Ishikawa (cell line): ENCODE results near the gene OR4B1.

ENCODE experiments used
- CEBPB ChIP-seq: IDR thresholded peaks from 2 replicates; pipeline ENCODE4 v1.6.1; 2012
- CREB1 ChIP-seq: IDR thresholded peaks from 2 replicates; pipeline ENCODE4 v1.6.1; 2012; ENCODE audit warnings: low read depth
- EGR1 ChIP-seq: IDR thresholded peaks from 2 replicates; pipeline ENCODE4 v1.6.1; 2012
- EP300 ChIP-seq: IDR thresholded peaks from 2 replicates; pipeline ENCODE4 v1.6.1; 2012; ENCODE audit warnings: borderline replicate concordance
- FOXM1 ChIP-seq: IDR thresholded peaks from 2 replicates; pipeline ENCODE4 v1.6.1; 2012; ENCODE audit warnings: low read depth, borderline replicate concordance
- NFIC ChIP-seq: IDR thresholded peaks from 2 replicates; pipeline ENCODE4 v1.6.1; 2012
- RAD21 ChIP-seq: IDR thresholded peaks from 2 replicates; pipeline ENCODE4 v1.6.1; 2012; ENCODE audit warnings: low read depth
- REST ChIP-seq: IDR thresholded peaks from 2 replicates; pipeline ENCODE4 v1.6.1; 2012; ENCODE audit warnings: low read depth, mild to moderate bottlenecking
- TAF1 ChIP-seq: IDR thresholded peaks from 2 replicates; pipeline ENCODE4 v1.6.1; 2012; ENCODE audit warnings: low read depth, mild to moderate bottlenecking
- TCF12 ChIP-seq: IDR thresholded peaks from 2 replicates; pipeline ENCODE4 v1.6.1; 2012; ENCODE audit warnings: low read depth
- TEAD4 ChIP-seq: IDR thresholded peaks from 2 replicates; pipeline ENCODE4 v1.6.1; 2012
- USF1 ChIP-seq: IDR thresholded peaks from 2 replicates; pipeline ENCODE4 v1.6.1; 2012
- YY1 ChIP-seq: IDR thresholded peaks from 2 replicates; pipeline ENCODE4 v1.6.1; 2012; ENCODE audit warnings: low read depth
- ZBTB7A ChIP-seq: IDR thresholded peaks from 2 replicates; pipeline ENCODE4 v1.6.1; 2012; ENCODE audit warnings: low read depth
- TF ChIP-seq, protein P1 (sequence below): IDR thresholded peaks from 2 replicates; pipeline ENCODE4 v1.6.1; 2012

The OR4B1 gene

DNA sequence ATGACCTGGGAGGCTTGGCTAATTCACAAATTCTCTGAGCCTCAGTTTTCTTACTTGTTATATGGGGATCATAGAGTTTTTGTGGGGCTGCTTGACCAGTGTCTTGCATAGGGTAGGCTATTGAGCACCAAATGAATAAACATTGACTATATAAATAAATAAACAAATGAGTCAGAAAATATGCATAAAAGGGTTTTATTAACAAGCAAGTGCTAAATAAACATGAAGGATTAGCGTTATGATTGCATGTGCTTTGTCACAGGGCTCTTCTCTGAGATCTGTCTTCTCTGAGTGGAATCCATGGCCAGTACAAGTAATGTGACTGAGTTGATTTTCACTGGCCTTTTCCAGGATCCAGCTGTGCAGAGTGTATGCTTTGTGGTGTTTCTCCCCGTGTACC, at the start of gene OR4B1:
OR4B1 (plus strand) TSS at position 301 of the 400 bp plus-strand sequence; CDS start at position 301, 0 bp downstream.
- TF ChIP-seq CEBPB = no peak
- no peak for TF ChIP-seq REST
- no peak for TF ChIP-seq CREB1
- no peak for TF ChIP-seq TAF1
- no peak for TF ChIP-seq USF1
- no peak for TF ChIP-seq TEAD4
- TF ChIP-seq YY1 = no peak
- TF ChIP-seq, protein P1, sequence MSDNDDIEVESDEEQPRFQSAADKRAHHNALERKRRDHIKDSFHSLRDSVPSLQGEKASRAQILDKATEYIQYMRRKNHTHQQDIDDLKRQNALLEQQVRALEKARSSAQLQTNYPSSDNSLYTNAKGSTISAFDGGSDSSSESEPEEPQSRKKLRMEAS = no peak

- no peak for TF ChIP-seq CREB1
- no peak for TF ChIP-seq RAD21
- TF ChIP-seq, protein P1 = no peak
- TF ChIP-seq REST = no peak
- no peak for TF ChIP-seq FOXM1
- no peak for TF ChIP-seq EGR1
- no peak for TF ChIP-seq TEAD4
- no peak for TF ChIP-seq ZBTB7A
- TF ChIP-seq TAF1 = no peak
- no peak for TF ChIP-seq EP300
- TF ChIP-seq TCF12 = no peak
- no peak for TF ChIP-seq USF1
- no peak for TF ChIP-seq YY1
- TF ChIP-seq CEBPB = no peak
- no peak for TF ChIP-seq NFIC
Observed at GRCh38 chr11:48167380-48167779, 49.2 kb upstream of the OR4B1 start.

GRCh38 chr11:48168815-48169214, 47.8 kb upstream of the OR4B1 start:
- TF ChIP-seq FOXM1 (no peak), ZBTB7A (no peak), EGR1 (no peak), NFIC (no peak), REST (no peak), CEBPB (no peak), TEAD4 (no peak), USF1 (no peak), YY1 (no peak), TCF12 (no peak), RAD21 (no peak), CREB1 (no peak), TAF1 (no peak), EP300 (no peak)
- TF ChIP-seq, protein P1 = no peak

GRCh38 chr11:48169259-48169658, 47.4 kb upstream of the OR4B1 start:
- no peak for TF ChIP-seq USF1
- TF ChIP-seq EGR1 = no peak
- no peak for TF ChIP-seq YY1
- no peak for TF ChIP-seq RAD21
- TF ChIP-seq EP300 = no peak
- TF ChIP-seq TEAD4 = no peak
- TF ChIP-seq TAF1 = no peak
- no peak for TF ChIP-seq CREB1
- no peak for TF ChIP-seq REST
- TF ChIP-seq CEBPB = no peak
- TF ChIP-seq TCF12 = no peak
- TF ChIP-seq NFIC = no peak
- TF ChIP-seq, protein P1 = no peak
- no peak for TF ChIP-seq FOXM1
- TF ChIP-seq ZBTB7A = no peak
